GM12864 (cell line): ENCODE results near the gene DDX39B.
A peak's percentile ranks its signal among the peaks of the same experiment; 100 is the strongest.

ENCODE experiments used
- DNase-seq: peaks from one replicate; pipeline ENCODE4 v3.0.0-alpha.2; 2011; ENCODE audit warnings: low read depth
- H3K4me3 ChIP-seq: 2 replicates; pipeline ENCODE4 v1.5.1; 2011; ENCODE audit warnings: mild to moderate bottlenecking, low read depth, low read length, control low read depth
- TF ChIP-seq, protein P1 (sequence below): IDR thresholded peaks from 2 replicates; pipeline ENCODE4 v1.5.1; 2011; ENCODE audit warnings: low read depth, mild to moderate bottlenecking, moderate library complexity, low read length, control low read depth, inconsistent platforms; ENCODE audit errors: missing control alignments

Gene DDX39B

DNA sequence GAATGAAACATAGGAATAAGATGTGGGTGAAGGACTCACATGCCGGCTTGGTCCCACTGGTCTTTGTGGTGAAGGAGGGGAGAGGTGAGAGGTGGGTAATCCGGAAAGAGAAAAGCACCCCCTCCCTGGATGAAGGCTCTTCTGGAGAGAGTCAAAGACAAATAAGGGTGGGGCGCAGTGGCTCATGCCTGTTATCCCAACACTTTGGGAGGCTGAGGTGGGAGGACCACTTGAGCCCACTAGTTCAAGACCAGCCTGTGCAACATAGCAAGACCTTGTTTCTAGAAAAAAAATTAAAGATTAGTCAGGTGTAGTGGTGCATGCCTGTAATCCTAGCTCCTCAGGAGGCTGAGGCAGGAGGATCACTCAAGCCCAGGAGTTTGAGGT is 37.3 kb upstream of the DDX39B start:
- TF ChIP-seq, protein P1, sequence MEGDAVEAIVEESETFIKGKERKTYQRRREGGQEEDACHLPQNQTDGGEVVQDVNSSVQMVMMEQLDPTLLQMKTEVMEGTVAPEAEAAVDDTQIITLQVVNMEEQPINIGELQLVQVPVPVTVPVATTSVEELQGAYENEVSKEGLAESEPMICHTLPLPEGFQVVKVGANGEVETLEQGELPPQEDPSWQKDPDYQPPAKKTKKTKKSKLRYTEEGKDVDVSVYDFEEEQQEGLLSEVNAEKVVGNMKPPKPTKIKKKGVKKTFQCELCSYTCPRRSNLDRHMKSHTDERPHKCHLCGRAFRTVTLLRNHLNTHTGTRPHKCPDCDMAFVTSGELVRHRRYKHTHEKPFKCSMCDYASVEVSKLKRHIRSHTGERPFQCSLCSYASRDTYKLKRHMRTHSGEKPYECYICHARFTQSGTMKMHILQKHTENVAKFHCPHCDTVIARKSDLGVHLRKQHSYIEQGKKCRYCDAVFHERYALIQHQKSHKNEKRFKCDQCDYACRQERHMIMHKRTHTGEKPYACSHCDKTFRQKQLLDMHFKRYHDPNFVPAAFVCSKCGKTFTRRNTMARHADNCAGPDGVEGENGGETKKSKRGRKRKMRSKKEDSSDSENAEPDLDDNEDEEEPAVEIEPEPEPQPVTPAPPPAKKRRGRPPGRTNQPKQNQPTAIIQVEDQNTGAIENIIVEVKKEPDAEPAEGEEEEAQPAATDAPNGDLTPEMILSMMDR: no peak
- DNase-seq: no peak
- peak overlapping the region; percentile 79; the same call in 1 of the 2 replicates for H3K4me3 ChIP-seq

DNA sequence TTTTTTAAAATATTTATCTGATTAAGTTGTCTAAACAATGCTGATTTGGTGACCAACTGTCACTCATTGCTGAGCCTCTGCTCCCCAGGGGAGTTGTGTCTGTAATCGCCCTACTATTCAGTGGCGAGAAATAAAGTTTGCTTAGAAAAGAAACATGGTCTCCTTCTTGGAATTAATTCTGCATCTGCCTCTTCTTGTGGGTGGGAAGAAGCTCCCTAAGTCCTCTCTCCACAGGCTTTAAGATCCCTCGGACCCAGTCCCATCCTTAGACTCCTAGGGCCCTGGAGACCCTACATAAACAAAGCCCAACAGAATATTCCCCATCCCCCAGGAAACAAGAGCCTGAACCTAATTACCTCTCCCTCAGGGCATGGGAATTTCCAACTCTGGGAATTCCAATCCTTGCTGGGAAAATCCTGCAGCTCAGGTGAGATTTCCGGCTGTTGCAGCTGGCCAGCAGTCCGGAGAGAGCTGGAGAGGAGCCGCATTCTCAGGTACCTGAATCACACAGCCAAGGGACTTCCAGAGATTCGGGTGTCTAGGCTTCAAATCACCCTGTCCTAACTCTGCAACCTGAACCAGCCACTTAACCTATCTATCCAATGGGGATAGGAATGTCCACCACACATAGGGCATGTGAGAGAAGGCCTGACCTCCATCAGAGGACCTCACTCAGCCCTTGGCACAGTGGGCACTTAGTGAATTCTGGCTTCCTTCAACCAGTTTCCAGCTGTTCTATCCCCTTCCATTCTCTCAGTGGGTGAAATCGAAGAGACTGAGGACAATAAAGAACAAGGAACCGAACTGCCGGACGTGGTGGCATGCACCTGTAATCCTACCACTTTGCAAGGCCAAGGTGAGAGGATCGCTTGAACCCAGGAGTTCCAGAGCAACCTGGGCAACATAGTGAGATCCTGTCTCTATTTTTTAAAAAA is 36.6 kb upstream of the DDX39B start:
- TF ChIP-seq, protein P1: no peak
- no peak for DNase-seq

GRCh38 chr6:31577579-31577966 is 35.8 kb upstream of the DDX39B start:
- H3K4me3 ChIP-seq: peak overlapping the region; percentile 79
- TF ChIP-seq, protein P1: no peak
- DNase-seq: no peak

More for the DNA sequence above, 36.6 kb upstream of the DDX39B start:
- H3K4me3 ChIP-seq: peak overlapping the region; percentile 79

GRCh38 chr6:31576897-31577578 is 35.2 kb upstream of the DDX39B start:
- TF ChIP-seq, protein P1: no peak
- no peak for DNase-seq
- H3K4me3 ChIP-seq: peak overlapping the region; percentile 79

DNA sequence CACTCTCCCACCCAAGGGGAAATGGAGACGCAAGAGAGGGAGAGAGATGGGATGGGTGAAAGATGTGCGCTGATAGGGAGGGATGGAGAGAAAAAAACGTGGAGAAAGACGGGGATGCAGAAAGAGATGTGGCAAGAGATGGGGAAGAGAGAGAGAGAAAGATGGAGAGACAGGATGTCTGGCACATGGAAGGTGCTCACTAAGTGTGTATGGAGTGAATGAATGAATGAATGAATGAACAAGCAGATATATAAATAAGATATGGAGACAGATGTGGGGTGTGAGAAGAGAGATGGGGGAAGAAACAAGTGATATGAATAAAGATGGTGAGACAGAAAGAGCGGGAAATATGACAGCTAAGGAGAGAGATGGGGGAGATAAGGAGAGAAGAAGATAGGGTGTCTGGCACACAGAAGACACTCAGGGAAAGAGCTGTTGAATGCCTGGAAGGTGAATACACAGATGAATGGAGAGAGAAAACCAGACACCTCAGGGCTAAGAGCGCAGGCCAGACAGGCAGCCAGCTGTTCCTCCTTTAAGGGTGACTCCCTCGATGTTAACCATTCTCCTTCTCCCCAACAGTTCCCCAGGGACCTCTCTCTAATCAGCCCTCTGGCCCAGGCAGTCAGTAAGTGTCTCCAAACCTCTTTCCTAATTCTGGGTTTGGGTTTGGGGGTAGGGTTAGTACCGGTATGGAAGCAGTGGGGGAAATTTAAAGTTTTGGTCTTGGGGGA is 34.3 kb upstream of the DDX39B start:
- H3K4me3 ChIP-seq: peak overlapping the region; percentile 79
- no peak for DNase-seq
- TF ChIP-seq, protein P1: no peak

GRCh38 chr6:31575335-31575901 is 33.6 kb upstream of the DDX39B start, which contains the start of gene TNF:
Gene TNF, plus strand, starts transcription at chr6:31575565. Its CDS starts 177 bp downstream, at chr6:31575742.
- peak; percentile 71 for DNase-seq
- H3K4me3 ChIP-seq: peak within 1 kb of the TSS; percentile 79
- TF ChIP-seq, protein P1: no peak
